SK-N-SH treated with all-trans-retinoic acid at 6 μM for 48 hours (cell line): ENCODE results near the gene MS4A4A.

Experiments
- ATAC-seq: fragments of 200-7000 bp; cut with Tn5 transposase; 3 replicates; pipeline ENCODE4 v1.9.1; 2020; ENCODE audit warnings: mild to moderate bottlenecking, moderate library complexity
- ARNTL ChIP-seq: fragments of 450-650 bp; formaldehyde crosslinking; IDR thresholded peaks from 2 replicates; pipeline ENCODE4 v1.5.0; 2020; ENCODE audit warnings: low read depth, mild to moderate bottlenecking, moderate library complexity, borderline replicate concordance
- BACH2 ChIP-seq: fragments of 250-450 bp; sonication (Bioruptor Pico); IDR thresholded peaks from 2 replicates; pipeline ENCODE4 v1.9.0; 2021; ENCODE audit warnings: mild to moderate bottlenecking, borderline replicate concordance
- CREB5 ChIP-seq: fragments of 250-450 bp; sonication (Bioruptor Pico); IDR thresholded peaks from 2 replicates; pipeline ENCODE4 v1.5.1; 2020; ENCODE audit warnings: low read depth, mild to moderate bottlenecking, moderate library complexity
- CSDC2 ChIP-seq: fragments of 250-450 bp; sonication (Bioruptor Pico); IDR thresholded peaks from 2 replicates; pipeline ENCODE4 v1.5.0; 2020; ENCODE audit warnings: mild to moderate bottlenecking, moderate library complexity
- CSRNP3 ChIP-seq: fragments of 250-450 bp; sonication (Bioruptor Pico); IDR thresholded peaks from 2 replicates; pipeline ENCODE4 v1.5.1; 2021; ENCODE audit warnings: mild to moderate bottlenecking, moderate library complexity
- ESRRG ChIP-seq: fragments of 250-450 bp; sonication (Bioruptor Pico); IDR thresholded peaks from 2 replicates; pipeline ENCODE4 v1.6.1; 2021; ENCODE audit warnings: mild to moderate bottlenecking
- GLIS3 ChIP-seq: fragments of 250-450 bp; sonication (Bioruptor Pico); IDR thresholded peaks from 2 replicates; pipeline ENCODE4 v1.5.0; 2020; ENCODE audit warnings: mild to moderate bottlenecking, moderate library complexity
- ISL1 ChIP-seq: fragments of 250-450 bp; sonication (Bioruptor Pico); IDR thresholded peaks from 2 replicates; pipeline ENCODE4 v2.1.2; 2022; ENCODE audit warnings: mild to moderate bottlenecking, moderate library complexity
- OSR1 ChIP-seq: fragments of 250-450 bp; sonication (Bioruptor Pico); IDR thresholded peaks from 2 replicates; pipeline ENCODE4 v1.8.0; 2022; ENCODE audit warnings: moderate library complexity, mild to moderate bottlenecking, inconsistent platforms
- POU6F1 ChIP-seq: fragments of 250-450 bp; sonication (Bioruptor Pico); IDR thresholded peaks from 2 replicates; pipeline ENCODE4 v1.8.0; 2021; ENCODE audit warnings: low read depth, mild to moderate bottlenecking, moderate library complexity, borderline replicate concordance
- PPARA ChIP-seq: fragments of 250-450 bp; sonication (Bioruptor Pico); IDR thresholded peaks from 2 replicates; pipeline ENCODE4 v1.5.0; 2020; ENCODE audit warnings: mild to moderate bottlenecking, borderline replicate concordance
- RARB ChIP-seq: fragments of 250-450 bp; sonication (Bioruptor Pico); IDR thresholded peaks from 2 replicates; pipeline ENCODE4 v1.8.0; 2021; ENCODE audit warnings: mild to moderate bottlenecking, moderate library complexity
- SNAI2 ChIP-seq: fragments of 250-450 bp; sonication (Bioruptor Pico); IDR thresholded peaks from 2 replicates; pipeline ENCODE4 v1.5.0; 2020; ENCODE audit warnings: mild to moderate bottlenecking, moderate library complexity
- TCF4 ChIP-seq: fragments of 250-450 bp; sonication (Bioruptor Pico); IDR thresholded peaks from 2 replicates; pipeline ENCODE4 v1.8.0; 2021; ENCODE audit warnings: mild to moderate bottlenecking, moderate library complexity, borderline replicate concordance
- TSHZ2 ChIP-seq: fragments of 250-450 bp; sonication (Bioruptor Pico); IDR thresholded peaks from 2 replicates; pipeline ENCODE4 v1.5.0; 2020; ENCODE audit warnings: mild to moderate bottlenecking, moderate library complexity
- ZC3H10 ChIP-seq: fragments of 250-450 bp; sonication (Bioruptor Pico); IDR thresholded peaks from 2 replicates; pipeline ENCODE4 v1.5.1; 2021; ENCODE audit warnings: mild to moderate bottlenecking, moderate library complexity
- ZFP3 ChIP-seq: fragments of 250-450 bp; sonication (Bioruptor Pico); IDR thresholded peaks from 2 replicates; pipeline ENCODE4 v1.5.0; 2020; ENCODE audit warnings: mild to moderate bottlenecking, moderate library complexity
- ZNF565 ChIP-seq: fragments of 450-650 bp; formaldehyde crosslinking; conservative IDR thresholded peaks from 2 replicates; pipeline ENCODE4 v1.5.0; 2020; ENCODE audit warnings: low read depth, mild to moderate bottlenecking, moderate library complexity
- ZNF70 ChIP-seq: fragments of 450-650 bp; formaldehyde crosslinking; IDR thresholded peaks from 2 replicates; pipeline ENCODE4 v1.5.0; 2020; ENCODE audit warnings: mild to moderate bottlenecking, moderate library complexity
- ZNF8 ChIP-seq: fragments of 450-650 bp; formaldehyde crosslinking; IDR thresholded peaks from 2 replicates; pipeline ENCODE4 v1.5.0; 2020; ENCODE audit warnings: mild to moderate bottlenecking, moderate library complexity
- TF ChIP-seq, protein P1 (sequence below): fragments of 250-450 bp; sonication (Bioruptor Pico); IDR thresholded peaks from 2 replicates; pipeline ENCODE4 v1.8.0; 2020; ENCODE audit warnings: mild to moderate bottlenecking, moderate library complexity, borderline replicate concordance

Gene MS4A4A

DNA sequence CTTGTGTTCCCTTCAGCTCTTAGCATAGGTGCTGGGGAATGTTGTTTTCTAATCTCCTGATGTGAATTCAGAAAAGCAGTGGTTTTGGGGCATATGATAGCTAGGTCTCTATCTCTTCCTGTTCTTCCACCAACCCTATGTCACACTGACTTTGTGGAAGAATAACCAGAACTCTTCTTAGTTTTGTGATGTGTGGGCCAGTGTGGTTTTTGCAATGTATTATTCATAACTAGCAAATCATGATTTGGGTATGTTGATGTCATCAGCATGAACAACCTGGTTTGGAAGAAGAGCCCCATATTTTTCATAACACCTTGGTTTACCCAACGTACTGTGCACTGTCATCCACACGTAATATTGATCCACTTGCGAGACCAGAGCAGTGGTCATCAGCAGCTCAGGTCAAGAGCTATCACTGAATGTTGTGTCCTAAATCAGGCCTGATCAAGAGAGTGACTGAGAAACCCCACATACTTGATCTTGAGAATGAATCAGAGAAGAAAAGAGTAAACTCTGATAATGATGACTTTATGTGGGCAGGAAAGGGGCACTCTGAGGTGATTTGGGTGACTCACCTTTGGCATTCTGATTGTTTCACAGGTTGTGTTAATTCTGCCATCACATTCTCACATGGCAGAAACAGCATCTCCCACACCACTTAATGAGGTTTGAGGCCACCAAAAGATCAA lies 27.2 kb downstream of the MS4A4A start:
- ATAC-seq, result no peak
- TF ChIP-seq ISL1 (CRISPR knock-in tag), result no peak

DNA sequence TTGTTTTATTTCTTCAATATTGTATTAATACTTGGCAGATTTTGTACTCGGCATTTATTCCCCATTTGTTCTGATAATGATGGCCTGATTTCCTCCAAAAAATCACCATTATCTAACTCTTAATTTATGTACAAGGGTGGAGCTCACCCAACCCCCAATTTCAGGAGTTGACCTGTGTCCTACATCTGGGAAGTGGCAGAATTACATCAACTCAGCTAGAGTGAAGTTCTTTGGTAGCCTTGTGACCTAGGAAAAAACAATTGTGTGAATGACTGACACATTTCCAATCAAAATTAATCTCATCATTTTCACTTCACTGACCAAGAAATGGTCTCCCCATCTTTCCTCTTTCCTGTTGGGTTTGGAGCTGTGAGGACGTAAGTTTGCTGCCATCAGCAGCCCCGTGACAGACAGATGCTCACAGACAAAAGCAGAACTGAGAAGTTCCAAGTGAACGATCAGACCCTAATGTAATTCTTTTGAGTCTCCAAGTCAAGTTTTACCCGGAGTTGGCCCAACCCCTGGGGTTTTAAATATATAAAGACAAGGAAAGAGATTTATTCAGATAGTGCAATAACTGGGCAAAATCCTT lies 30.0 kb downstream of the MS4A4A start:
- ATAC-seq, result no peak
- TF ChIP-seq ZFP3 (CRISPR knock-in tag), result no peak
- TF ChIP-seq ARNTL (CRISPR knock-in tag), result no peak
- TF ChIP-seq ZNF8 (CRISPR knock-in tag), result no peak
- no peak for TF ChIP-seq GLIS3 (CRISPR knock-in tag)
- no peak for TF ChIP-seq ISL1 (CRISPR knock-in tag)
- TF ChIP-seq BACH2 (CRISPR knock-in tag), result no peak
- no peak for TF ChIP-seq ZNF70 (CRISPR knock-in tag)
- no peak for TF ChIP-seq TSHZ2 (CRISPR knock-in tag)
- TF ChIP-seq CSDC2 (CRISPR knock-in tag), result no peak
- TF ChIP-seq SNAI2 (CRISPR knock-in tag), result no peak
- no peak for TF ChIP-seq TCF4 (CRISPR knock-in tag)
- no peak for TF ChIP-seq CSRNP3 (CRISPR knock-in tag)
- TF ChIP-seq PPARA (CRISPR knock-in tag), result no peak
- no peak for TF ChIP-seq ZC3H10 (CRISPR knock-in tag)
- TF ChIP-seq, protein P1, sequence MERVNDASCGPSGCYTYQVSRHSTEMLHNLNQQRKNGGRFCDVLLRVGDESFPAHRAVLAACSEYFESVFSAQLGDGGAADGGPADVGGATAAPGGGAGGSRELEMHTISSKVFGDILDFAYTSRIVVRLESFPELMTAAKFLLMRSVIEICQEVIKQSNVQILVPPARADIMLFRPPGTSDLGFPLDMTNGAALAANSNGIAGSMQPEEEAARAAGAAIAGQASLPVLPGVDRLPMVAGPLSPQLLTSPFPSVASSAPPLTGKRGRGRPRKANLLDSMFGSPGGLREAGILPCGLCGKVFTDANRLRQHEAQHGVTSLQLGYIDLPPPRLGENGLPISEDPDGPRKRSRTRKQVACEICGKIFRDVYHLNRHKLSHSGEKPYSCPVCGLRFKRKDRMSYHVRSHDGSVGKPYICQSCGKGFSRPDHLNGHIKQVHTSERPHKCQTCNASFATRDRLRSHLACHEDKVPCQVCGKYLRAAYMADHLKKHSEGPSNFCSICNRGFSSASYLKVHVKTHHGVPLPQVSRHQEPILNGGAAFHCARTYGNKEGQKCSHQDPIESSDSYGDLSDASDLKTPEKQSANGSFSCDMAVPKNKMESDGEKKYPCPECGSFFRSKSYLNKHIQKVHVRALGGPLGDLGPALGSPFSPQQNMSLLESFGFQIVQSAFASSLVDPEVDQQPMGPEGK (CRISPR knock-in tag), result no peak
- TF ChIP-seq OSR1 (CRISPR knock-in tag), result no peak
- no peak for TF ChIP-seq ZNF565 (CRISPR knock-in tag)
- no peak for TF ChIP-seq CREB5 (CRISPR knock-in tag)

GRCh38 chr11:60314635-60315321 lies 34.3 kb downstream of the MS4A4A start:
- ATAC-seq, result no peak
- no peak for TF ChIP-seq CSDC2 (CRISPR knock-in tag)
- no peak for TF ChIP-seq ZC3H10 (CRISPR knock-in tag)
- TF ChIP-seq ISL1 (CRISPR knock-in tag), result no peak
- no peak for TF ChIP-seq BACH2 (CRISPR knock-in tag)
- TF ChIP-seq CREB5 (CRISPR knock-in tag), result no peak
- TF ChIP-seq PPARA (CRISPR knock-in tag), result no peak
- TF ChIP-seq RARB (CRISPR knock-in tag), result no peak
- no peak for TF ChIP-seq ZNF70 (CRISPR knock-in tag)
- no peak for TF ChIP-seq GLIS3 (CRISPR knock-in tag)
- TF ChIP-seq POU6F1 (CRISPR knock-in tag), result no peak
- TF ChIP-seq TSHZ2 (CRISPR knock-in tag), result no peak
- TF ChIP-seq ESRRG (CRISPR knock-in tag), result no peak
